IgD-negative memory B cell (primary cell): ENCODE data around the gene BATF3. TPM values are rescaled to one million over a fixed set of nuclear protein-coding genes. Genes with fewer than 3 reads are reported as not detected.
"Not testable (repeated sequence)": the region's sequence is repeated elsewhere in the genome, so short reads cannot be mapped to it uniquely, and the experiment has no call there.

Experiments
- H3K27ac Mint-ChIP-seq, 3 donors: one replicate each; pipeline ENCODE4 v1.8.0; 2020 to 2022; ENCODE audit warnings: mild to moderate bottlenecking in 3 of 3, mixed read lengths in 3 of 3, moderate library complexity in 1 of 3
- H3K27me3 Mint-ChIP-seq: one replicate; pipeline ENCODE4 v1.8.0; 2021; ENCODE audit warnings: mixed read lengths
- H3K36me3 Mint-ChIP-seq: one replicate; pipeline ENCODE4 v1.8.0; 2020; ENCODE audit warnings: mild to moderate bottlenecking, mixed read lengths
- H3K4me1 Mint-ChIP-seq, 3 donors: one replicate each; pipeline ENCODE4 v1.8.0; 2020 to 2022; ENCODE audit warnings: mixed read lengths in 3 of 3, mild to moderate bottlenecking in 1 of 3
- H3K4me3 Mint-ChIP-seq, 4 donors: one replicate each; pipeline ENCODE4 v1.8.0; 2020 to 2022; ENCODE audit warnings: mild to moderate bottlenecking in 4 of 4, mixed read lengths in 4 of 4, moderate library complexity in 3 of 4
- H3K9me3 Mint-ChIP-seq, 3 donors: one replicate each; pipeline ENCODE4 v1.8.0; 2020 to 2021; ENCODE audit warnings: mixed read lengths in 3 of 3, mild to moderate bottlenecking in 1 of 3
- polyA plus RNA-seq: library from polyadenylated mRNA; unstranded; fragments of 300-500 nt; fragmentation: Illumina TruSeq; gene quantifications from one replicate; pipeline ENCODE4 v1.2.3, GENCODE V29; 2021

BATF3 gene
- 0.80 TPM for polyA plus RNA-seq

- Mint-ChIP-seq H3K27me3 (no peaks in the 10 kb centered on the region), H3K36me3 (no peaks in the 10 kb centered on the region), H3K27ac (peak within 1 kb of the TSS in 1 of 3 donors; percentile 88), H3K4me3 (peak within 1 kb of the TSS; percentile 84 to 96 (median 90)), H3K4me1 (peaks cover 27 to 44% (median 36%) of the 10 kb centered on the region in 3 donors), H3K9me3 (no peaks in the 10 kb centered on the region)
Observed at GRCh38 chr1:212699625-212700222, at the start of gene BATF3. Gene BATF3 (minus strand): TSS chr1:212699840. CDS start chr1:212699762, 78 bp downstream.

- no peaks in the 10 kb centered on the region for H3K27me3 Mint-ChIP-seq
- H3K36me3 Mint-ChIP-seq = peaks cover 8% of the 10 kb centered on the region
- H3K4me1 Mint-ChIP-seq = peaks cover 7 to 18% (median 11%) of the 10 kb centered on the region in 3 donors
- no peaks in the 10 kb centered on the region for H3K9me3 Mint-ChIP-seq
- H3K4me3 Mint-ChIP-seq = peak overlapping the region in 1 of 4 donors; percentile 8
- H3K27ac Mint-ChIP-seq = no peak overlapping the region
Observed at GRCh38 chr1:212746546-212746945, 46.9 kb upstream of the BATF3 start.

GRCh38 chr1:212745303-212745702 lies 45.7 kb upstream of the BATF3 start:
- Mint-ChIP-seq H3K36me3 (peaks cover 13% of the 10 kb centered on the region), H3K27me3 (no peaks in the 10 kb centered on the region), H3K4me3 (no peak overlapping the region), H3K27ac (no peak overlapping the region), H3K9me3 (no peaks in the 10 kb centered on the region), H3K4me1 (peaks cover 6 to 16% (median 9%) of the 10 kb centered on the region in 3 donors)

GRCh38 chr1:212743901-212744475 lies 44.3 kb upstream of the BATF3 start:
- Mint-ChIP-seq H3K27me3 (no peaks in the 10 kb centered on the region), H3K4me3 (no peak overlapping the region), H3K9me3 (no peaks in the 10 kb centered on the region), H3K4me1 (peaks cover 0 to 10% (median 3%) of the 10 kb centered on the region in 3 donors), H3K36me3 (peaks cover 13% of the 10 kb centered on the region), H3K27ac (no peak overlapping the region)

GRCh38 chr1:212738330-212738729 lies 38.7 kb upstream of the BATF3 start:
- no peaks in the 10 kb centered on the region for H3K27me3 Mint-ChIP-seq
- H3K36me3 Mint-ChIP-seq = peaks cover 18% of the 10 kb centered on the region
- no peak overlapping the region for H3K27ac Mint-ChIP-seq
- no peaks in the 10 kb centered on the region for H3K9me3 Mint-ChIP-seq
- H3K4me1 Mint-ChIP-seq = peaks cover 0 to 3% (median under 1%) of the 10 kb centered on the region in 3 donors
- no peak overlapping the region for H3K4me3 Mint-ChIP-seq

GRCh38 chr1:212737559-212737958 lies 37.9 kb upstream of the BATF3 start:
- H3K4me1 Mint-ChIP-seq = peaks cover 0 to 3% (median 1%) of the 10 kb centered on the region in 3 donors
- H3K9me3 Mint-ChIP-seq = no peaks in the 10 kb centered on the region
- H3K36me3 Mint-ChIP-seq = peaks cover 19% of the 10 kb centered on the region
- H3K27me3 Mint-ChIP-seq = no peaks in the 10 kb centered on the region
- H3K4me3 Mint-ChIP-seq = no peak overlapping the region
- no peak overlapping the region for H3K27ac Mint-ChIP-seq

GRCh38 chr1:212733109-212733508 lies 33.5 kb upstream of the BATF3 start:
- Mint-ChIP-seq H3K9me3 (no peaks in the 10 kb centered on the region), H3K4me1 (peaks cover 0 to 1% (median 0%) of the 10 kb centered on the region in 3 donors), H3K4me3 (no peak overlapping the region), H3K27me3 (no peaks in the 10 kb centered on the region), H3K27ac (no peak overlapping the region), H3K36me3 (peaks cover 6% of the 10 kb centered on the region)

- no peak overlapping the region for H3K4me3 Mint-ChIP-seq
- peaks cover 6% of the 10 kb centered on the region for H3K36me3 Mint-ChIP-seq
- H3K9me3 Mint-ChIP-seq = no peaks in the 10 kb centered on the region
- no peaks in the 10 kb centered on the region for H3K27me3 Mint-ChIP-seq
- H3K27ac Mint-ChIP-seq = peak overlapping the region in 1 of 3 donors; percentile 64
- peaks cover 0 to 1% (median 0%) of the 10 kb centered on the region in 3 donors for H3K4me1 Mint-ChIP-seq
Observed at GRCh38 chr1:212731630-212732029, 32.0 kb upstream of the BATF3 start.

- H3K4me3 Mint-ChIP-seq = peak overlapping the region in 1 of 4 donors; percentile 43
- H3K4me1 Mint-ChIP-seq = peaks cover 0 to 1% (median 0%) of the 10 kb centered on the region in 3 donors
- H3K36me3 Mint-ChIP-seq = peaks cover 10% of the 10 kb centered on the region
- H3K27me3 Mint-ChIP-seq = no peaks in the 10 kb centered on the region
- H3K9me3 Mint-ChIP-seq = peaks cover 0 to 3% (median 2%) of the 10 kb centered on the region in 3 donors
- H3K27ac Mint-ChIP-seq = no peak overlapping the region
Observed at GRCh38 chr1:212728606-212729005, 29.0 kb upstream of the BATF3 start.

- Mint-ChIP-seq H3K4me3 (no peak overlapping the region), H3K27me3 (no peaks in the 10 kb centered on the region), H3K36me3 (peaks cover 8% of the 10 kb centered on the region), H3K27ac (peak overlapping the region in 1 of 3 donors; percentile 35), H3K9me3 (peaks cover 0 to 3% (median 2%) of the 10 kb centered on the region in 3 donors), H3K4me1 (no peaks in the 10 kb centered on the region)
Observed at GRCh38 chr1:212727386-212728181, 27.9 kb upstream of the BATF3 start.

GRCh38 chr1:212724679-212725078 lies 25.0 kb upstream of the BATF3 start:
- H3K27ac Mint-ChIP-seq, H3K9me3 Mint-ChIP-seq, H3K4me3 Mint-ChIP-seq, H3K27me3 Mint-ChIP-seq, H3K36me3 Mint-ChIP-seq, H3K4me1 Mint-ChIP-seq: not testable (repeated sequence)

- H3K4me3 Mint-ChIP-seq = no peak overlapping the region
- H3K4me1 Mint-ChIP-seq = peaks cover 0 to 1% (median 1%) of the 10 kb centered on the region in 3 donors
- peaks cover 6% of the 10 kb centered on the region for H3K36me3 Mint-ChIP-seq
- peaks cover 1% of the 10 kb centered on the region for H3K27me3 Mint-ChIP-seq
- no peak overlapping the region for H3K27ac Mint-ChIP-seq
- H3K9me3 Mint-ChIP-seq = peaks cover 0 to 3% (median 2%) of the 10 kb centered on the region in 3 donors
Observed at GRCh38 chr1:212722270-212722957, 22.8 kb upstream of the BATF3 start.

GRCh38 chr1:212721388-212722247 lies 22.0 kb upstream of the BATF3 start:
- H3K9me3 Mint-ChIP-seq = peaks cover 0 to 3% (median 2%) of the 10 kb centered on the region in 3 donors
- H3K4me1 Mint-ChIP-seq = peaks cover 0 to 1% (median 1%) of the 10 kb centered on the region in 3 donors
- H3K27ac Mint-ChIP-seq = no peak overlapping the region
- peaks cover 6% of the 10 kb centered on the region for H3K36me3 Mint-ChIP-seq
- H3K4me3 Mint-ChIP-seq = no peak overlapping the region
- peaks cover 1% of the 10 kb centered on the region for H3K27me3 Mint-ChIP-seq

GRCh38 chr1:212719633-212720032 lies 20.0 kb upstream of the BATF3 start:
- no peaks in the 10 kb centered on the region for H3K9me3 Mint-ChIP-seq
- H3K27ac Mint-ChIP-seq = no peak overlapping the region
- H3K4me1 Mint-ChIP-seq = peaks cover 0 to 1% (median 1%) of the 10 kb centered on the region in 3 donors
- H3K4me3 Mint-ChIP-seq = no peak overlapping the region
- H3K36me3 Mint-ChIP-seq = peaks cover 2% of the 10 kb centered on the region
- H3K27me3 Mint-ChIP-seq = peaks cover 1% of the 10 kb centered on the region
